CD4-positive, alpha-beta T cell (primary cell): ENCODE measurements around the gene NINJ1. TPM values are rescaled to one million over a fixed set of nuclear protein-coding genes. Genes with fewer than 3 reads are reported as not detected.

Experiments used
- ATAC-seq: fragments of 200-7000 bp; cut with Tn5 transposase; one replicate; pipeline ENCODE4 v1.10.0; 2022; ENCODE audit warnings: mild to moderate bottlenecking; ENCODE audit not compliant: poor library complexity
- CTCF ChIA-PET: fragments of 350-600 bp; sonication (Branson Sonifier 250); formaldehyde crosslinking; loops from one replicate; lab custom pipeline; 2021; ENCODE audit warnings: antibody characterized with exemption, inconsistent platforms; lab: Charles Lee
- POLR2A ChIA-PET: fragments of 350-600 bp; sonication (Branson Sonifier 250); formaldehyde crosslinking; loops from one replicate; lab custom pipeline; 2021; ENCODE audit warnings: antibody characterized with exemption, inconsistent platforms; lab: Charles Lee
- DNase-seq, 14 experiments: peaks; one replicate each; pipeline ENCODE4 v3.0.0-alpha.2; 2013 to 2020; ENCODE audit warnings: mixed read lengths in 2 of 14
- H3K27ac ChIP-seq, 2 donors: one replicate each; pipeline versions ENCODE4 v1.5.1 to v1.7.0; 2013; ENCODE audit warnings: low read length in 2 of 2, low read depth in 1 of 2, mild to moderate bottlenecking in 1 of 2
- H3K27me3 ChIP-seq, 2 experiments: 1 replicate in 1 of 2; 2 replicates in 1 of 2; pipeline versions ENCODE4 v1.6.1 to v1.7.0; 2013; ENCODE audit warnings: low read length in 2 of 2, control low read depth in 1 of 2, mild to moderate bottlenecking in 1 of 2, moderate library complexity in 1 of 2; ENCODE audit not compliant: insufficient read depth in 2 of 2, control insufficient read depth in 1 of 2
- H3K36me3 ChIP-seq: one replicate; pipeline ENCODE4 v1.6.1; 2013; ENCODE audit warnings: low read length, control low read depth; ENCODE audit not compliant: insufficient read depth
- H3K4me1 ChIP-seq: one replicate; pipeline ENCODE4 v1.6.1; 2013; ENCODE audit warnings: low read length, control low read depth; ENCODE audit not compliant: insufficient read depth
- H3K4me3 ChIP-seq: one replicate; pipeline ENCODE4 v1.5.1; 2013; ENCODE audit warnings: mild to moderate bottlenecking, low read length, moderate library complexity
- H3K9me3 ChIP-seq, 2 experiments: 1 replicate in 1 of 2; 2 replicates in 1 of 2; pipeline versions ENCODE4 v1.6.1 to v1.7.0; 2013; ENCODE audit warnings: low read length in 2 of 2, mild to moderate bottlenecking in 2 of 2, control low read depth in 1 of 2, moderate library complexity in 1 of 2; ENCODE audit not compliant: control insufficient read depth in 1 of 2, insufficient read depth in 1 of 2
- H3K27ac Mint-ChIP-seq: one replicate; pipeline ENCODE4 v1.8.0; 2020; ENCODE audit warnings: mixed read lengths
- H3K27me3 Mint-ChIP-seq: one replicate; pipeline ENCODE4 v1.8.0; 2021; ENCODE audit warnings: mixed read lengths
- H3K36me3 Mint-ChIP-seq: one replicate; pipeline ENCODE4 v1.8.0; 2021; ENCODE audit warnings: low read depth, mixed read lengths
- H3K4me1 Mint-ChIP-seq: one replicate; pipeline ENCODE4 v1.8.0; 2021; ENCODE audit warnings: low read depth, mixed read lengths
- H3K4me3 Mint-ChIP-seq: one replicate; pipeline ENCODE4 v1.8.0; 2020; ENCODE audit warnings: mild to moderate bottlenecking, mixed read lengths
- H3K9me3 Mint-ChIP-seq: one replicate; pipeline ENCODE4 v1.8.0; 2020; ENCODE audit warnings: mixed read lengths
- CTCF ChIP-seq: fragments of 200-600 bp; IDR thresholded peaks from one replicate; pipeline ENCODE4 v1.8.0; 2022; ENCODE audit warnings: antibody characterized with exemption, mild to moderate bottlenecking
- intact Hi-C, 2 experiments: fragments of 100-400 bp; cut with DNase I in 1 of 2; cut with micrococcal nuclease in 1 of 2; formaldehyde crosslinking; loops; one replicate each; pipeline versions ENCODE4 v1.15.1 to v1.9.0; 2023 to 2025; cut with DNase I, micrococcal nuclease
- total RNA-seq, 174 experiments: library from RNA in 2 of 174; stranded (reverse) in 2 of 174; gene quantifications; one replicate each; pipeline ENCODE4 v1.2.3 and lab custom pipeline; 2021 to 2026

The NINJ1 gene
- total RNA-seq, 2 experiments from 2014 or later: 87.8 to 87.9 TPM

- Mint-ChIP-seq H3K9me3 (no peaks in the 10 kb centered on the region), H3K27me3 (peaks cover 38% of the 10 kb centered on the region), H3K4me3 (no peak overlapping the region), H3K4me1 (peaks cover 5% of the 10 kb centered on the region), H3K36me3 (no peaks in the 10 kb centered on the region), H3K27ac (no peak overlapping the region)
- H3K27me3 ChIP-seq: peaks cover 23 to 31% of the 10 kb centered on the region in 2 experiments
- H3K27ac ChIP-seq: no peak overlapping the region
- intact Hi-C loops: no loop called here
- ATAC-seq (no peak), DNase-seq (peak in 1 of 14 experiments; percentile 2)
- TF ChIP-seq CTCF: no peak
- peaks cover 14% of the 10 kb centered on the region for H3K4me1 ChIP-seq
- H3K4me3 ChIP-seq: no peak overlapping the region
- CTCF ChIA-PET: no interaction called here
- POLR2A ChIA-PET: no interaction called here
- no peaks in the 10 kb centered on the region for H3K36me3 ChIP-seq
- H3K9me3 ChIP-seq: no peaks in the 10 kb centered on the region
Observed at GRCh38 chr9:93181672-93182435, 47.8 kb upstream of the NINJ1 start.

GRCh38 chr9:93180938-93181337 is 46.9 kb upstream of the NINJ1 start:
- Mint-ChIP-seq H3K36me3 (no peaks in the 10 kb centered on the region), H3K27ac (no peak overlapping the region), H3K9me3 (no peaks in the 10 kb centered on the region), H3K4me1 (peaks cover 5% of the 10 kb centered on the region), H3K27me3 (peaks cover 36% of the 10 kb centered on the region), H3K4me3 (no peak overlapping the region)
- Histone ChIP-seq H3K36me3 (no peaks in the 10 kb centered on the region), H3K9me3 (no peaks in the 10 kb centered on the region), H3K4me3 (no peak overlapping the region), H3K27ac (no peak overlapping the region), H3K4me1 (peaks cover 14% of the 10 kb centered on the region), H3K27me3 (peaks cover 23 to 31% of the 10 kb centered on the region in 2 experiments)
- intact Hi-C loops: no loop called here
- ATAC-seq (no peak), DNase-seq (no peak)
- ChIA-PET CTCF (no interaction called here), POLR2A (no interaction called here)
- TF ChIP-seq CTCF: no peak

GRCh38 chr9:93178851-93179786 is 45.1 kb upstream of the NINJ1 start:
- no peak for ATAC-seq
- no peaks in the 10 kb centered on the region for H3K36me3 Mint-ChIP-seq
- no peaks in the 10 kb centered on the region for H3K9me3 Mint-ChIP-seq
- ChIA-PET CTCF (no interaction called here), POLR2A (no interaction called here)
- H3K4me1 Mint-ChIP-seq: peaks cover 5% of the 10 kb centered on the region
- Histone ChIP-seq H3K4me1 (peaks cover 9% of the 10 kb centered on the region), H3K27ac (no peak overlapping the region), H3K36me3 (no peaks in the 10 kb centered on the region), H3K27me3 (peaks cover 23 to 28% of the 10 kb centered on the region in 2 experiments), H3K9me3 (no peaks in the 10 kb centered on the region), H3K4me3 (no peak overlapping the region)
- peaks cover 30% of the 10 kb centered on the region for H3K27me3 Mint-ChIP-seq
- no peak overlapping the region for H3K27ac Mint-ChIP-seq
- no peak for TF ChIP-seq CTCF
- intact Hi-C loops: no loop called here
- H3K4me3 Mint-ChIP-seq: no peak overlapping the region
- no peak for DNase-seq
